Neural progenitor cell (in vitro differentiated cells): Measurements from ENCODE around the gene ADCY5. TPM values are rescaled to one million over a fixed set of nuclear protein-coding genes. Genes with fewer than 3 reads are reported as not detected.

ENCODE experiments used
- DNase-seq: peaks from one replicate; pipeline ENCODE4 v3.0.0-alpha.2; 2016; ENCODE audit warnings: low spot score
- H2AFZ ChIP-seq: fragments of 200-600 bp; sonication (generic); replicated peaks from 2 replicates; pipeline ENCODE4 v1.6.1; 2016; ENCODE audit warnings: antibody characterized with exemption
- H3F3A ChIP-seq: fragments of 200-600 bp; sonication (generic); 2 replicates; pipeline ENCODE4 v1.6.1; 2016; ENCODE audit warnings: antibody characterized with exemption, low read depth
- H3K27ac ChIP-seq: fragments of 200-600 bp; sonication (generic); 2 replicates; pipeline ENCODE4 v1.5.1; 2016; ENCODE audit warnings: mild to moderate bottlenecking
- H3K27me3 ChIP-seq: fragments of 200-600 bp; sonication (generic); 2 replicates; pipeline ENCODE4 v1.6.1; 2016; ENCODE audit warnings: mild to moderate bottlenecking, moderate library complexity
- H3K36me3 ChIP-seq: fragments of 200-600 bp; sonication (generic); 2 replicates; pipeline ENCODE4 v1.5.1; 2016
- H3K4me1 ChIP-seq: fragments of 200-600 bp; sonication (generic); 2 replicates; pipeline ENCODE4 v1.6.1; 2016; ENCODE audit warnings: mixed run types
- H3K4me2 ChIP-seq: fragments of 200-600 bp; sonication (generic); 2 replicates; pipeline ENCODE4 v1.6.1; 2016
- H3K4me3 ChIP-seq: fragments of 200-600 bp; sonication (generic); 2 replicates; pipeline ENCODE4 v1.5.1; 2016
- H3K79me2 ChIP-seq: fragments of 200-600 bp; sonication (generic); 2 replicates; pipeline ENCODE4 v1.6.1; 2016; ENCODE audit warnings: low read depth
- H3K9ac ChIP-seq: fragments of 200-600 bp; sonication (generic); 2 replicates; pipeline ENCODE4 v1.6.1; 2016
- H3K9me3 ChIP-seq: fragments of 200-600 bp; sonication (generic); 2 replicates; pipeline ENCODE4 v1.5.1; 2016; ENCODE audit warnings: low read depth
- H4K20me1 ChIP-seq: fragments of 200-600 bp; sonication (generic); 2 replicates; pipeline ENCODE4 v1.6.1; 2016; ENCODE audit warnings: low read depth
- H3K27ac Mint-ChIP-seq: 3 replicates; pipeline ENCODE4 v1.8.0; 2021; ENCODE audit warnings: mixed read lengths
- H3K27me3 Mint-ChIP-seq: 2 replicates; pipeline ENCODE4 v1.8.0; 2022; ENCODE audit warnings: low read depth, mild to moderate bottlenecking, inconsistent platforms, moderate library complexity, mixed read lengths; ENCODE audit not compliant: insufficient read depth
- H3K36me3 Mint-ChIP-seq: 3 replicates; pipeline ENCODE4 v1.8.0; 2021; ENCODE audit warnings: mixed read lengths
- H3K4me1 Mint-ChIP-seq: 3 replicates; pipeline ENCODE4 v1.8.0; 2021; ENCODE audit warnings: mixed read lengths
- H3K4me3 Mint-ChIP-seq: 3 replicates; pipeline ENCODE4 v1.8.0; 2021; ENCODE audit warnings: mild to moderate bottlenecking, moderate library complexity, mixed read lengths
- H3K9me3 Mint-ChIP-seq: 3 replicates; pipeline ENCODE4 v1.8.0; 2020; ENCODE audit warnings: mixed read lengths
- EZH2 ChIP-seq: fragments of 200-600 bp; sonication (generic); IDR thresholded peaks from 2 replicates; pipeline ENCODE4 v1.6.1; 2017; ENCODE audit warnings: antibody characterized with exemption, mild to moderate bottlenecking, moderate library complexity
- EZH2phosphoT487 ChIP-seq: fragments of 200-600 bp; sonication (generic); IDR thresholded peaks from 2 replicates; pipeline ENCODE4 v1.6.1; 2017; ENCODE audit warnings: antibody characterized with exemption
- total RNA-seq: library from RNA; depleted of rRNA; stranded (reverse); fragments of >200 nt; gene quantifications from 2 replicates; pipeline ENCODE4 v1.2.3, GENCODE V29; 2015; ENCODE audit warnings: low replicate concordance
- TF ChIP-seq, protein P1 (sequence below): fragments of 200-600 bp; sonication (generic); IDR thresholded peaks from 2 replicates; pipeline ENCODE4 v1.5.1; 2017; ENCODE audit warnings: antibody characterized with exemption, mild to moderate bottlenecking

Gene ADCY5
- total RNA-seq, 1 donor from 2014 or later = 1.6 TPM

GRCh38 chr3:123419850-123420297 is 29.0 kb downstream of the ADCY5 start:
- Histone ChIP-seq H3K27ac (no peak overlapping the region), H3K36me3 (no peaks in the 10 kb centered on the region), H4K20me1 (no peaks in the 10 kb centered on the region), H3K9me3 (no peaks in the 10 kb centered on the region), H3F3A (no peaks in the 10 kb centered on the region), H2AFZ (no peak overlapping the region), H3K79me2 (no peaks in the 10 kb centered on the region), H3K9ac (no peak overlapping the region), H3K27me3 (no peaks in the 10 kb centered on the region), H3K4me2 (no peak overlapping the region), H3K4me1 (peaks cover 7% of the 10 kb centered on the region), H3K4me3 (no peak overlapping the region)
- H3K27me3 Mint-ChIP-seq = no peaks in the 10 kb centered on the region
- no peak for TF ChIP-seq EZH2phosphoT487
- no peak for TF ChIP-seq EZH2
- TF ChIP-seq, protein P1, sequence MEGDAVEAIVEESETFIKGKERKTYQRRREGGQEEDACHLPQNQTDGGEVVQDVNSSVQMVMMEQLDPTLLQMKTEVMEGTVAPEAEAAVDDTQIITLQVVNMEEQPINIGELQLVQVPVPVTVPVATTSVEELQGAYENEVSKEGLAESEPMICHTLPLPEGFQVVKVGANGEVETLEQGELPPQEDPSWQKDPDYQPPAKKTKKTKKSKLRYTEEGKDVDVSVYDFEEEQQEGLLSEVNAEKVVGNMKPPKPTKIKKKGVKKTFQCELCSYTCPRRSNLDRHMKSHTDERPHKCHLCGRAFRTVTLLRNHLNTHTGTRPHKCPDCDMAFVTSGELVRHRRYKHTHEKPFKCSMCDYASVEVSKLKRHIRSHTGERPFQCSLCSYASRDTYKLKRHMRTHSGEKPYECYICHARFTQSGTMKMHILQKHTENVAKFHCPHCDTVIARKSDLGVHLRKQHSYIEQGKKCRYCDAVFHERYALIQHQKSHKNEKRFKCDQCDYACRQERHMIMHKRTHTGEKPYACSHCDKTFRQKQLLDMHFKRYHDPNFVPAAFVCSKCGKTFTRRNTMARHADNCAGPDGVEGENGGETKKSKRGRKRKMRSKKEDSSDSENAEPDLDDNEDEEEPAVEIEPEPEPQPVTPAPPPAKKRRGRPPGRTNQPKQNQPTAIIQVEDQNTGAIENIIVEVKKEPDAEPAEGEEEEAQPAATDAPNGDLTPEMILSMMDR = no peak
- H3K36me3 Mint-ChIP-seq = no peaks in the 10 kb centered on the region
- no peak for DNase-seq
- H3K4me1 Mint-ChIP-seq = peaks cover 11% of the 10 kb centered on the region
- no peaks in the 10 kb centered on the region for H3K9me3 Mint-ChIP-seq
- H3K4me3 Mint-ChIP-seq = no peak overlapping the region
- peak overlapping the region; percentile 42 for H3K27ac Mint-ChIP-seq

GRCh38 chr3:123419181-123419849 is 29.6 kb downstream of the ADCY5 start:
- no peak overlapping the region for H3K4me3 ChIP-seq
- Mint-ChIP-seq H3K27ac (peak overlapping the region; percentile 9), H3K4me1 (peaks cover 12% of the 10 kb centered on the region), H3K9me3 (no peaks in the 10 kb centered on the region), H3K36me3 (no peaks in the 10 kb centered on the region), H3K4me3 (no peak overlapping the region), H3K27me3 (no peaks in the 10 kb centered on the region)
- H4K20me1 ChIP-seq = no peaks in the 10 kb centered on the region
- H3K27ac ChIP-seq = no peak overlapping the region
- no peak for DNase-seq
- no peak overlapping the region for H2AFZ ChIP-seq
- H3K9ac ChIP-seq = no peak overlapping the region
- H3K36me3 ChIP-seq = no peaks in the 10 kb centered on the region
- no peaks in the 10 kb centered on the region for H3F3A ChIP-seq
- no peak overlapping the region for H3K4me2 ChIP-seq
- peaks cover 7% of the 10 kb centered on the region for H3K4me1 ChIP-seq
- TF ChIP-seq EZH2 (no peak), EZH2phosphoT487 (no peak)
- TF ChIP-seq, protein P1 = no peak
- no peaks in the 10 kb centered on the region for H3K79me2 ChIP-seq
- H3K27me3 ChIP-seq = no peaks in the 10 kb centered on the region
- no peaks in the 10 kb centered on the region for H3K9me3 ChIP-seq

DNA sequence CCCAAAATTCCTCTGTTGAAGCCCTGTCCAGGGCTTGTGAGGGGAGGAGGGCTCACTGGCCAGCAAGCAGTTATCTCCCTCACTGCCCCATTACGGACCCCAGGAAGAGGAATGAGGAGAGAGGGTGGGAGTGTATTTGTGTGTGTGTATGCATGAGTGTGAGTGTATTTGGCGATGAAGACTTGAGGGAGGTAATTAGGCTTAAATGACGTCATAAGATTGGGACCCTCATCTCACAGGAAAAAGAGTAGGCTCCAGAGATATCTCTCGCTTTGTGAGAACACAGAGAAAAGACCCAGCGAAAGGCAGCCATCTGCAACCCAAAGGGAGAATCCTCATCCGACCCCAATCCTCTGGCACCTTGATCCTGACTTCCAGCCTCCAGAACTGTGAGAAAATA is 32.2 kb downstream of the ADCY5 start:
- DNase-seq = no peak
- Histone ChIP-seq H3K4me3 (no peak overlapping the region), H2AFZ (no peak overlapping the region), H3K36me3 (no peaks in the 10 kb centered on the region), H3K9me3 (no peaks in the 10 kb centered on the region), H3K27ac (no peak overlapping the region), H4K20me1 (no peaks in the 10 kb centered on the region), H3K9ac (no peak overlapping the region), H3K4me1 (peaks cover 18% of the 10 kb centered on the region), H3K4me2 (no peak overlapping the region), H3K79me2 (no peaks in the 10 kb centered on the region), H3F3A (no peaks in the 10 kb centered on the region), H3K27me3 (no peaks in the 10 kb centered on the region)
- Mint-ChIP-seq H3K9me3 (no peaks in the 10 kb centered on the region), H3K36me3 (no peaks in the 10 kb centered on the region), H3K27ac (no peak overlapping the region), H3K27me3 (peaks cover 4% of the 10 kb centered on the region), H3K4me1 (peaks cover 26% of the 10 kb centered on the region), H3K4me3 (no peak overlapping the region)
- TF ChIP-seq EZH2 = no peak
- TF ChIP-seq, protein P1 = no peak
- TF ChIP-seq EZH2phosphoT487 = no peak
